ENCODE measurements around the gene SERPINB12. TPM values are rescaled to one million over a fixed set of nuclear protein-coding genes. Genes with fewer than 3 reads are reported as not detected.

SERPINB12 gene
- total and polyA plus RNA-seq, 2 experiments from 2014 or later: not detected

- Histone ChIP-seq H3K4me1 (ENCODE audit: insufficient read depth) (peaks cover 25% of the 10 kb centered on the region), H3K79me2 (ENCODE audit: insufficient read depth) (no peaks in the 10 kb centered on the region), H3K4me3 (no peak overlapping the region), H3K9me2 (ENCODE audit: insufficient read depth) (no peaks in the 10 kb centered on the region; the same call in 1 of the 2 replicates), H3K9ac (no peak overlapping the region), H4K20me1 (ENCODE audit: insufficient read depth) (no peaks in the 10 kb centered on the region), H3K27me3 (replicated peaks; ENCODE audit: insufficient read depth) (no peaks in the 10 kb centered on the region), H3K36me3 (ENCODE audit: low read depth) (no peaks in the 10 kb centered on the region), H3K27ac (peak overlapping the region; percentile 85), H3K9me3 (ENCODE audit: low read depth) (no peaks in the 10 kb centered on the region), H3F3A (ENCODE audit: insufficient read depth) (peaks cover 34% of the 10 kb centered on the region), H2AFZ (peak overlapping the region; percentile 68; the same call in 1 of the 2 replicates), H3K4me2 (ENCODE audit: unreplicated experiment) (no peak overlapping the region)
- DNase-seq: no peak
- WGBS, 2 experiments (ENCODE audit: low coverage in 1 of 2, low lambda C conversion rate in 2 of 2, missing lambda C conversion rate in 2 of 2): 92 to 95% methylated on average over 3 of the region's 3 CpGs
- no peak for TF ChIP-seq EZH2phosphoT487 (IDR thresholded peaks at IDR 0.05; ENCODE audit: insufficient read depth, low read depth)
- no peak for TF ChIP-seq EZH2 (IDR thresholded peaks at IDR 0.05; ENCODE audit: insufficient read depth, poor library complexity, severe bottlenecking)
- in situ Hi-C loops (cut with MboI): no loop called here
Observed at GRCh38 chr18:63551769-63552168, 9.6 kb downstream of the SERPINB12 start.

GRCh38 chr18:63552581-63552980 is 10.4 kb downstream of the SERPINB12 start:
- H3K9me2 ChIP-seq (ENCODE audit: insufficient read depth): no peaks in the 10 kb centered on the region; the same call in 1 of the 2 replicates
- peak overlapping the region; percentile 75 for H3K4me2 ChIP-seq (ENCODE audit: unreplicated experiment)
- H3K27me3 ChIP-seq (replicated peaks; ENCODE audit: insufficient read depth): no peaks in the 10 kb centered on the region
- TF ChIP-seq EZH2 (IDR thresholded peaks at IDR 0.05; ENCODE audit: insufficient read depth, poor library complexity, severe bottlenecking): no peak
- TF ChIP-seq EZH2phosphoT487 (IDR thresholded peaks at IDR 0.05; ENCODE audit: insufficient read depth, low read depth): no peak
- peak overlapping the region; percentile 68 for H2AFZ ChIP-seq
- H4K20me1 ChIP-seq (ENCODE audit: insufficient read depth): no peaks in the 10 kb centered on the region
- H3K27ac ChIP-seq: peak overlapping the region; percentile 85
- H3F3A ChIP-seq (ENCODE audit: insufficient read depth): peaks cover 34% of the 10 kb centered on the region
- 86 to 93% methylated on average over 2 of the region's 2 CpGs for WGBS, 2 experiments (ENCODE audit: low coverage in 1 of 2, low lambda C conversion rate in 2 of 2, missing lambda C conversion rate in 2 of 2)
- no peak for DNase-seq
- peaks cover 25% of the 10 kb centered on the region for H3K4me1 ChIP-seq (ENCODE audit: insufficient read depth)
- H3K36me3 ChIP-seq (ENCODE audit: low read depth): no peaks in the 10 kb centered on the region
- peak overlapping the region; percentile 50 for H3K4me3 ChIP-seq
- H3K9ac ChIP-seq: peak overlapping the region; percentile 48
- H3K9me3 ChIP-seq (ENCODE audit: low read depth): no peaks in the 10 kb centered on the region
- no peaks in the 10 kb centered on the region for H3K79me2 ChIP-seq (ENCODE audit: insufficient read depth)
- in situ Hi-C loops (cut with MboI): no loop called here

- peak overlapping the region; percentile 50 for H3K4me3 ChIP-seq
- H3K4me2 ChIP-seq (ENCODE audit: unreplicated experiment): peak overlapping the region; percentile 75
- H3F3A ChIP-seq (ENCODE audit: insufficient read depth): peaks cover 34% of the 10 kb centered on the region
- in situ Hi-C loops (cut with MboI): no loop called here
- peak overlapping the region; percentile 85 for H3K27ac ChIP-seq
- no peaks in the 10 kb centered on the region for H3K79me2 ChIP-seq (ENCODE audit: insufficient read depth)
- TF ChIP-seq EZH2phosphoT487 (IDR thresholded peaks at IDR 0.05; ENCODE audit: insufficient read depth, low read depth) (no peak), EZH2 (IDR thresholded peaks at IDR 0.05; ENCODE audit: insufficient read depth, poor library complexity, severe bottlenecking) (no peak)
- H2AFZ ChIP-seq: peak overlapping the region; percentile 68
- no peaks in the 10 kb centered on the region for H3K27me3 ChIP-seq (replicated peaks; ENCODE audit: insufficient read depth)
- peak; percentile 95 for DNase-seq
- H3K9ac ChIP-seq: peak overlapping the region; percentile 48
- no peaks in the 10 kb centered on the region; the same call in 1 of the 2 replicates for H3K9me2 ChIP-seq (ENCODE audit: insufficient read depth)
- H3K4me1 ChIP-seq (ENCODE audit: insufficient read depth): peaks cover 25% of the 10 kb centered on the region
- no peaks in the 10 kb centered on the region for H4K20me1 ChIP-seq (ENCODE audit: insufficient read depth)
- H3K36me3 ChIP-seq (ENCODE audit: low read depth): no peaks in the 10 kb centered on the region
- H3K9me3 ChIP-seq (ENCODE audit: low read depth): no peaks in the 10 kb centered on the region
- 0 to 4% methylated on average over 1 of the region's 1 CpG for WGBS, 2 experiments (ENCODE audit: low coverage in 1 of 2, low lambda C conversion rate in 2 of 2, missing lambda C conversion rate in 2 of 2)
Observed at GRCh38 chr18:63553081-63553480, 10.9 kb downstream of the SERPINB12 start.

GRCh38 chr18:63559567-63560491 is 17.7 kb downstream of the SERPINB12 start:
- Histone ChIP-seq H3K27me3 (replicated peaks; ENCODE audit: insufficient read depth) (no peaks in the 10 kb centered on the region), H3K4me2 (ENCODE audit: unreplicated experiment) (no peak overlapping the region), H3F3A (ENCODE audit: insufficient read depth) (no peaks in the 10 kb centered on the region), H3K9ac (no peak overlapping the region), H3K36me3 (ENCODE audit: low read depth) (no peaks in the 10 kb centered on the region), H3K9me2 (ENCODE audit: insufficient read depth) (peaks cover 5% of the 10 kb centered on the region; the same call in 1 of the 2 replicates), H3K4me3 (no peak overlapping the region), H3K27ac (no peak overlapping the region), H4K20me1 (ENCODE audit: insufficient read depth) (no peaks in the 10 kb centered on the region), H3K4me1 (ENCODE audit: insufficient read depth) (no peaks in the 10 kb centered on the region), H2AFZ (no peak overlapping the region), H3K79me2 (ENCODE audit: insufficient read depth) (no peaks in the 10 kb centered on the region), H3K9me3 (ENCODE audit: low read depth) (no peaks in the 10 kb centered on the region)
- DNase-seq: no peak
- 67 to 75% methylated on average over 9 of the region's 9 CpGs for WGBS, 2 experiments (ENCODE audit: low coverage in 1 of 2, low lambda C conversion rate in 2 of 2, missing lambda C conversion rate in 2 of 2)
- no peak for TF ChIP-seq EZH2phosphoT487 (IDR thresholded peaks at IDR 0.05; ENCODE audit: insufficient read depth, low read depth)
- no peak for TF ChIP-seq EZH2 (IDR thresholded peaks at IDR 0.05; ENCODE audit: insufficient read depth, poor library complexity, severe bottlenecking)
- in situ Hi-C loops (cut with MboI): no loop called here

All from GM23248 (cell line).